CD4-positive, alpha-beta T cell treated with Interleukin-4 for 1 hour (primary cell): Measurements from ENCODE around the gene CLASP1.
"Not testable (repeated sequence)": the region's sequence is repeated elsewhere in the genome, so short reads cannot be mapped to it uniquely, and the experiment has no call there.

ENCODE experiments used
- DNase-seq, 2 donors: peaks; one replicate each; pipeline ENCODE4 v3.0.0-alpha.2; 2020 to 2022

The CLASP1 gene

DNA sequence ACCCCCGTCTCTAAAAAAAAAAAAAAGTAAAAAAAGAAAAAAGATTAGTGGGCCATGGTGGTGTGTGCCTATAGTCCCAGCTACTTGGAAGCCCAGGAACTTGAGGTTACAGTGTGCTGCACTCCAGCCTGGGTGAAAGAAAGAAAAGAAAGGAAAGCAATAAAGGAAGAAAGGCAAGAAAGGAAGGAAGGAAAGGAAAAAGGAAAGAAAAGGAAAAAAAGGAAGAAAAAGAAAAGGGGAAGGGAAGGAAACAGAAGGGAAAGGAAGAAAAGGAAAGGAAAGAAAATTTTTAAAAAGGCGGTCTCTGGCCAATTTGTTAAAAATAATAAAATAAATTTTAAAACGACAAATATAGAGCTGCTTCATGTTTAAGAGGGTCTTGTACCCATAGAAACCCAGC lies 192.9 kb downstream of the CLASP1 start:
- no peak for DNase-seq

GRCh38 chr2:121455446-121455845 lies 193.8 kb downstream of the CLASP1 start:
- no peak for DNase-seq

- DNase-seq: no peak
Observed at GRCh38 chr2:121454549-121455090, 194.6 kb downstream of the CLASP1 start.

DNA sequence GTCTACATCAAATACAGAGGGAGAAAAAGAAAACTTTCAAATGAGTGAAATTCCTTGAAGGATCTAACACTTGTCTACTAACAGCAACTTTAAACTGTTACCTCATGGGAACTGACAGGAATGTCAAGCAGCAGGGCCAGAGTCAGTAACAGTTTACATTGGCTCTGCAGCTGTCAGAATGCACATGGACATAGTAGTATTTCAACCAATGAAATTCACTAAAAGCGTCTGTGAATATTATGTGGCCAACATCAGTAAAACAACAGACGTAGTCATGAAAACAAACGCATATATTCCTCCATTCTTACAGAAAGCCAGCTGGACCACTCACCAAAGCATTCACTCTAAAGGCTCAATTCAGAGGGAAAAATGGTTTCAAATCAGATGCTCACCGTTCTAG lies 197.9 kb downstream of the CLASP1 start:
- DNase-seq: no peak

GRCh38 chr2:121450301-121450700 lies 199.0 kb downstream of the CLASP1 start:
- no peak for DNase-seq

DNA sequence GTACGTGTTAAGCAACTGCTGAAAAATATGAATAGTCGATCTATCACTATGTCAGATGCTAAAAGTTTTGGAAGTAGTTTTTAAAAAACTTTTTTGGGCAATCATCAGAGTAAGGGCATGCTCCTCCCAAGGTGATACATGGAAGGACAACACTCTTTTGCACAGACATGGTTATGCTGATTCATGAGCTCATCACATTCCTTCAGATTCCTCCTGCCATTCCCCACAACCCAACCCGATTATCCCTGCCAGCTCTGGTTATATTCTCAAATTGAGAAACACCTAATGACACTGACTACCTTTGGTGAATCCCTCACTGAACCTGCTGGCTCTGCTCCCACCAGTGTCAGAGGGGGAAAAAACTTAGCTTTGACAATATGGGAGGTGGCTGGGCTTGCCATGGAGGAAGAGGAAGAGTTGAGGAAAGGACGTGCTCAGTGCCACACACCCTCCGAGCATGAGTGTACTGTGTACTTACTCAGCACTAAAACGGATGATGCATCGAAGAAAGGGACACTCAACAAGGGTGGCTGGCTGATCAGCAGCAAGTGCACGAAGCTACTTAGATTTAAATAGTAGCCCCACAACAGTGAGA lies 202.5 kb downstream of the CLASP1 start:
- DNase-seq: no peak

DNA sequence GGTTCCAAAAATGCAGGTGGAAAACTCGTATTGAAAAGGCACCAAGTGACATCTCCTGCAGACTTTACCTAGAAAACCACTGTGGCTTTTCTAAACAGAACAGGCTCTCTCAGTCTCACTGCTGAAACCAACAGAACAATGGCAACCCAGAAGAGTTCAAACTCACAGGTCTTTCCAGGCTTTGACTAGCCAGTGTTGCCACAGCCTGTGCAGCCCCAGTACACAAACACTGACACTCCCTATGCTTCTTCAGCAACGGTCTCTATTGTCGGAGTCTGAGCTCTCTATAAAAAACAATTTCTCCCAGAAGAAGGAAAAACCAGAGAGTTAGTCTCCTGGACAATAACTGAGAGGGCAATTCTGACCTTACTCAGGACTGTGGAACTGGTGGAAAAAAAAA lies 206.4 kb downstream of the CLASP1 start:
- no peak for DNase-seq

DNA sequence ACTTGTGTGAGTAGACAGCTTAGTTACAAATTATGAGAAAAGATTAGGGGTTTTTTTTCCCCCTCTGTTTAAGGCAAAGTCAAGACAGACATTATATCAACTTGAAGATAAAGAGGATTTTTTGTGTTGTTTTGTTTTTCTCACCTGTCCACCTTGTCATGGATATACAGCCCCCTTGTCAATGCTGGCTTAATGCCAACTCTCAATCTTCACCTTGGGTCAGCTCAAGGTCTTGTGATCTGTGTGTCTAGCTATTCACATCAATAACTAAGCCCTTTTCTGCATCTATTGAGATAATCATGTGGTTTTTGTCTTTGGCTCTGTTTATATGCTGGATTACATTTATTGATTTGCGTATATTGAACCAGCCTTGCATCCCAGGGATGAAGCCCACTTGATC lies 211.0 kb downstream of the CLASP1 start:
- not testable (repeated sequence) for DNase-seq

GRCh38 chr2:121436918-121437317 lies 212.3 kb downstream of the CLASP1 start:
- no peak for DNase-seq

DNA sequence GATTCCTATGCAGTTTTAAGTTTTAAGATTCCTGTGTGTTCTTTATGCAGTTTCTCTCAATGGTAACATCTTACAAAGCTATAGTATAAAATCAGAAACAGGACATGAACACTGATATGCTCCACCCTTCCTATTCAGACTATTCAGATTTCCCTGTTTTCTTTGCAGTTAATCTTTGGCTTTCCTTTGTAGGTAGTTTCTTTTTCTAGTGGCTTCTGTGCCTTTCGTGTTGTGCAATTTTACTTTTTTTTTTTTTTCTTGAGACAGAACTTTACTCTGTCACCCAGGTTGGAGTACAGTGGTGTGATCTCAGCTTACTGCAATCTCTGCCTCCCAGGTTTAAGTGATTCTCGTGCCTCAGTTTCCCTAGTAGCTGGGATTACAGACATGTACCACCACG lies 213.5 kb downstream of the CLASP1 start:
- DNase-seq: no peak

- no peak for DNase-seq
Observed at GRCh38 chr2:121431214-121431613, 218.0 kb downstream of the CLASP1 start.

DNA sequence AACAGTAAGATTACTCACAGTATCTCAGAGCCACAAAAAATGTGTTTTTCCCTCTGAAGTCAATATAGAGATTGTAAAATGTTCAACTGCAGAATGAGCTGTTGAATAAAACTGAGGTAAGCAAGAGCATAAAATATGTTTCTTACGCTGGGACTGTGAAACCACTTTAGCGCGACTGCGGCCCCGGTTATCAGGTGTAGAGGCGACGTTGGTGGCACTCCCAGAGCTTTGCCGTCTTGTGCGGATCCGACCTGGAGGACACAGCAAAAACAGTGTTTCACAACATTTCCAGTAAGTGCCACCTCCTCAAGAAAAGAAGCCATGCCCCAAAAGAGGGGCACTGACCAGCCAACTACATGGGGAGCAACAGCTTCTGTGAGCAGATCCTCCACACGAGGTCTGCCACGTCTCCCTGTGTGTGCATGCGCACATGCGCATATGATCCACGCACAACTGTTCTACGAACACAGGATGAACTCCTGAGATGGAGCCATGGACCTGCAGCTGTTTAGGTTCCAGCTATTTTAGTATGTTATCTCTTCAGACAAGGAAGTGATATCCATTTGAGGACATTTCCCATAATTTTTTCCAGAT lies 219.2 kb downstream of the CLASP1 start:
- no peak for DNase-seq

- no peak for DNase-seq
Observed at GRCh38 chr2:121429119-121429903, 220.0 kb downstream of the CLASP1 start.

GRCh38 chr2:121427187-121427689 lies 222.0 kb downstream of the CLASP1 start:
- DNase-seq: no peak

GRCh38 chr2:121420486-121420885 lies 228.8 kb downstream of the CLASP1 start:
- no peak for DNase-seq

DNA sequence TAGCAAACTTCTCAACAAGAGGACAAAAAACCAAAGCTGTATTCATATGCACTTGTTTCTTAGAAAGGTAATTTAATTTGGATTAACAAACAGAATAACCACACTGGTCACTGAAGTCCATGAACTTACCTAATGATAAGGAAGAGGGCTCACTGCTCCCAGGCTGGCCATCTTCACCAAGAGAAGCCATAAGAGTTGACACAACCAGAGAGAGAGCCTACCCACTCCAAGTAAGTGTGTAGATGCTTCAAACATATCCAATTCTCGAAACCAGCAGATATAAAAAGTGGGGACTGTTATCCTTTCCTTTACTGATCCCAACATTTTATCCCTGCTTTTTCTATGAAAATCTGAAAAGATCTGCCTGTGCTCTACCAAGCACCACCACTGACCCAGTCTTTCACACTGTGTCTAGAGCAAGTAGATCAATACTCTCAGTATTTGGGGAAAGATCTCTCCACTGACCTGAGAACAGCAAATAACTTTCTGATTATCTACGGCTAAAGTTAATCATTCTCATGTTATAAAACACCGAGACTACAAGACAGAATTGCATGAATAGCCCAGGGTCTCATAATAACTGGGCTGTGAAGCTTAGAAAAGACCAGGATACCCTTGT lies 230.1 kb downstream of the CLASP1 start:
- DNase-seq: no peak

DNA sequence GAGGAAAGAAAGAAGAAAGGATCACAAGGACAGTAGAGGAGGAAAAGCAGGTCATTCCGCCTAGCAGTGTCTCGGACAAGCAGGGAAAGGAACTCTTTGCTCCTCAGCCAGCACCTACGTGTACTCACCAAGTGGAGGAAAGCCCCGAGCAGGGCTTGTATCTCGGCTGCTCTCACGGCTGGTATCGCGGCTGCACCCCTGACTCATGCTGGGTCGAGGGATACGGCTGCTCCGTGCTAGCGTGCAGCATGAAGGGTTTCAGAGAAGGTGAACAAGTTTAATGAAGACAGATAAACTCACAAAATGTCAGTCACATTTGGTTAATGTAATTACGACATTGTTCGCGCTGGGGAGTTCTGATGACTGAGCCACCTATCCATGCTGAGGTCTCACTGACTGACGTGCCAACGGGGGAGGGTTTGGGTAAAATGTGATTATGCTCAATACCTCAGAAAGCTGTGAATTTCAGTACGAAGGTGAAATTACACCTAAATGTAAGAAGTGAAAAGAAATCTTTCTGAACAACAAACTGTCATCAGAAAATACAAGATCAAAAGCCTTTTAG lies 230.7 kb downstream of the CLASP1 start:
- DNase-seq: no peak

DNA sequence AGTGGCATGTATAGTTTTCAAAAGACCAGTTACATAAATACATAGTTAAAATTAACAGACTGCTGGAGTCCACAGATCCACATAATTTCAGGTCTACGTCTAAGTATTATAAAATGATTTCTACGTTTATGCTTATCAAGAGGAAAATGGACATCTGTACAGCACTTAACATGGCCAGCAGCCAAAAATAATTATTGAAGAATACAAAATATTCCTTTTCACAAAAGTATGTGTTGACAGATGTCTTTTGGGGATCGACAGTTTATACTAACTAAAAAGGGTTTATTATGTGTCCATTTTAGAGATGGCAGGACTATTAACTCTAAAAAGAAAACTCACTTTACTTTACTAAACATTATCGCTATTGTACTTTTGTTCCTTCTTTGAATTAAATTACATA lies 231.4 kb downstream of the CLASP1 start:
- no peak for DNase-seq

DNA sequence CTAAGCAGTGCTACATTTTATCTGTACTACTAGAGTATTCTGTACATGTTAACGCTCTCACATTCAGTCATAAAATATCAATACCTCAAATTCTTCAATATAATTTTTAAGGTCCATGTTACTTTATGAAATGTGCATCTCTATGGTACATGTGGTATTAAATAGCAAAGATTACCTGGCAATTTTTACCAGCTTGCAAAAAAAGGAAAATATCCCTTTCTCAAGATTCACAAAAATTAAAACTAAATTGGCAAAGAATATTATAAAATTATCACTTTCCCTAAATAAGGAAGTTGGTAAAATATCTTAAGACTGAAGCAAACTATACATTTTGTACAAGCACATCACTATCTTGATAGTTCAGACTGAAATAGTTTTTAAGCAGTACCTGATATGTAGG lies 233.5 kb downstream of the CLASP1 start:
- no peak for DNase-seq

GRCh38 chr2:121412349-121412748 lies 236.9 kb downstream of the CLASP1 start:
- DNase-seq: no peak

- DNase-seq: no peak
Observed at GRCh38 chr2:121409966-121410365, 239.3 kb downstream of the CLASP1 start.

GRCh38 chr2:121409388-121409787 lies 239.9 kb downstream of the CLASP1 start:
- DNase-seq: no peak

GRCh38 chr2:121408641-121409040 lies 240.6 kb downstream of the CLASP1 start:
- no peak for DNase-seq
